Measurements from ENCODE around the gene PRCP. TPM values are rescaled to one million over a fixed set of nuclear protein-coding genes. Genes with fewer than 3 reads are reported as not detected.

Gene PRCP
- total RNA-seq, 2 experiments from 2014 or later = 23.0 to 23.3 TPM

Other genes with a start within 250 kb of the PRCP start
- gene FAM181B, start 166.6 kb downstream of the PRCP start, total RNA-seq = not detected
- gene DDIAS, start 1.3 kb upstream of the PRCP start, total RNA-seq = 10 to 100 TPM; 15.8 to 18.0 TPM
- 10 to 100 TPM in 1 of 2 experiments, 1 to 10 TPM in 1; 8.8 to 11.1 TPM for gene RAB30, start 171.5 kb upstream of the PRCP start, total RNA-seq

Data from activated naive CD4-positive, alpha-beta T cell treated with anti-CD3 and anti-CD28 coated beads for 36 hours (primary cell).